ENCODE data around the gene ZSWIM1.
"Not testable (repeated sequence)": the region's sequence is repeated elsewhere in the genome, so short reads cannot be mapped to it uniquely, and the experiment has no call there.

The ZSWIM1 gene

GRCh38 chr20:45857114-45857881 lies 23.7 kb upstream of the ZSWIM1 start, which contains the start of the genes ACOT8 and ZSWIM3:
TSS of gene ACOT8 (minus strand) at chr20:45857392. CDS start at chr20:45857315, 77 bp downstream.
TSS of gene ZSWIM3 (plus strand) at chr20:45857614. CDS start at chr20:45857826, 212 bp downstream.
- peak; percentile 99 for DNase-seq

- DNase-seq = no peak
These were observed 23.2 kb upstream of the ZSWIM1 start for GRCh38 chr20:45857882-45858216.

GRCh38 chr20:45859916-45860315 lies 21.1 kb upstream of the ZSWIM1 start:
- DNase-seq = no peak

DNA sequence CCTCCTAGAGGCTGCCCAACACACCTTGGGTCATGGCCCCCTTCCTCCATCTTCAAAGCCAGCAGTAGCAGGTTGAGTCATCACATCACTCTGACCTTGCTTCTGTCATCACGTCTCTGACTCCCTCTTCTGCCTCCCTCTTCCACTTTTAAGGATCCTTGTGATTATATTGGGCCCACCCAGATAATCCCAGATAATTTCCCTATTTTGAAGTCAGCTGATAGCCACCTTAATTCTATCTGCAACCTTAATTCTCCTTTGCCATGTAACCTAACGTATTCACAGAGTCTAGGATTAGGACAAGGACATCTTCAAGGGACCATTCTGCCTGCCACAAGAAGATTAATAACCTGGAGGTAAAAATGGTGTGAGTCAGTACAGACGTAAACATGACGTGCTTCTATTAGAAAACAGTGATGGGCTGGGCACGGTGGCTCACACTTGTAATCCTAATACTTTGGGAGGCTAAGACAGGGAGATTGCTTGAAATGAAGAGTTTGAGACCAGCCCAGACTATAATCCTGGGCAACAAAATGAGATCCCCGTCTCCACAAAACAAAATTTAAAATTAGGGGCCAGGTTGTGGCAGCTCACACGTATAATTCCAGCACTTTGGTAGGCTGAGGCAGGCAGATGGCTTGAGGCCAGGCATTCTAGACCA lies 20.3 kb upstream of the ZSWIM1 start:
- no peak for DNase-seq

GRCh38 chr20:45861221-45862075 lies 19.6 kb upstream of the ZSWIM1 start:
- DNase-seq = peak; percentile 69

DNA sequence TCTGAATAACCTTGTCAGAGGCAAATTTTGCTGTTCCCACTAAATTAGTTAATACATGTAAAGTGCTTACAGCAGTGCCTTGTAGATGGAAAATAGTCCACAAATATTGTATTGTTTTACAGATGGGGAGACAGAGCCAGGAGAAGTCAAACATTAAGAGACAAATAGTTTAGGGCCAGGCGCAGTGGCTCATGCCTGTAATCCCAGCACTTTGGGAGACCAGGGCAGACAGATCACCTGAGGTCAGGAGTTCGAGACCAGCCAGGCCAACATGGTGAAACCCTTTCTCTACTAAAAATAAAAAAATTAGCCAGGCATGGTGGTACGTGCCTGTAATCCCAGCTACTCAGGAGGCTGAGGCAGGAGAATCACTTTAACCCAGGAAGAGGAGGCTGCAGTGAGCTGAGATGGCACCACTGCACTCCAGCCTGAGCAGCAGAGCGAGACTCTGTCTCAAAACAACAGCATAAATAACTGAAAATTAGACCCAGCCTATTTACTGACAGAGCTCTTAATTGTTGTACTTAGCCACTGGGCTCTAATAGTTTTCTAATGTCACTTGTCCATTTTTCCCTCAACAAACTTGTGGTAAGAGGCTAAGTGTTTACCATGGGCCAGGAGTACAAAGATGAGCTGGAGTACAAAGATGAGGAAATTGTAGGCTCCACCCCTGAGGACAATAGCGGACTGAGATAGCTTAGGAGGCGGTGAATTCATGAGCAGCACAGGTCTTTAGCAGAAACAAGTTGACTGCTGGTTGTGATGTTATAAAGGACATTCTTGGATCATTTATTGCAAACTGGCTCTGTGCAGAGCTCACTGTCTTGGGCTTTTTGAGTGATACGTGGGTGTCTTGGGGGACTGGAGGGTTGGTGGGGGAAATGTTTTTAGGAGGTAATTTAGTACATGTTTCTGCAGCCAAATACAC lies 17.2 kb upstream of the ZSWIM1 start:
- DNase-seq = no peak

DNA sequence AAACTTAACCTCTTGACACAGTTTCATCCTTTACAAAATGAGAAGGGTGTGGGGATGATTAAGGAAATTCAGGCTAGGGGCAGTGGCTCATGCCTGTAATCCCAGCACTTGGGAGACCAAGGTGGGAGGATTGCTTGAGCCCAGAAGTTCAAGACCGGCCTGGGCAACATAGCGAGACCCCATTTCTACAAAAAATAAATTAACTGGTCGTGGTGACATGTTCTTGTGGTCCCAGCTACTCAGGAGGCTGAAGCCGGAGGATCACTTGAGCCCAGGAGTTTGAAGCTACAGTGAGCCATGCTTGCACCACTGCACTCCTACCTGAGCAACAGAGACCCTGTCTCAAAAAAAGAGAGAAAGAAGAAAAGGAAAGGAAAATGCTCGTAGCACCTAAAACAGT lies 14.6 kb upstream of the ZSWIM1 start:
- DNase-seq = no peak

DNA sequence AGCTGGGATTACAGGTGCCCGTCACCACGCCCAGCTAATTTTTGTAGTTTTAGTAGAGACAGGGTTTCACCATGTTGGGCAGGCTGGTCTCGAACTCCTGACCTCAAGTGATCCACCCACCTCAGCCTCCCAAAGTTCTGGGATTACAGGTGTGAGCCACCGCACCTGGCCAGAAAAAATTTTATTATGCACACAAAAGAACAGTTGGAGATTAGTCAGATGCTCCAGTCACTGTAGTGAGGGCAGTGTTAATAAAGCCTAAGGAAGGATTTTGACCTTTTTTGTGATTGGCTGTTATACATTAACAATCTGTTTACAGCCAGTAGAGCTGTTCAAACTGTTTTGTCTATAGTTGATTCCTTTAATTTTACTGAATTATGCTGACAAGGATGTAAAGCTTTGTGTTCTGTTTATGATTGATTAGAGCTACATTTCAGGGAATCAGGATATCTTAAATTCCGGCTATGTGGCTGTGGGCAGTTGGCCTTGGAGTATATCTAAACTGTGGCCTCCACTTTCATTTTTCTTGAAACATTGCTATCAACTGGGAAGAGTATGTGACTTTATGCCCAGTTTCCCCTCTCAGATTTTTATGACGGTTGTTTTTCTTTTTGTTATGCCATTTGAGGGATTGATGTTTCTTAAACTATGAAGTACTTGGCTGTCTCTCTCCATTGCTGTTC lies 13.8 kb upstream of the ZSWIM1 start:
- DNase-seq = no peak

DNA sequence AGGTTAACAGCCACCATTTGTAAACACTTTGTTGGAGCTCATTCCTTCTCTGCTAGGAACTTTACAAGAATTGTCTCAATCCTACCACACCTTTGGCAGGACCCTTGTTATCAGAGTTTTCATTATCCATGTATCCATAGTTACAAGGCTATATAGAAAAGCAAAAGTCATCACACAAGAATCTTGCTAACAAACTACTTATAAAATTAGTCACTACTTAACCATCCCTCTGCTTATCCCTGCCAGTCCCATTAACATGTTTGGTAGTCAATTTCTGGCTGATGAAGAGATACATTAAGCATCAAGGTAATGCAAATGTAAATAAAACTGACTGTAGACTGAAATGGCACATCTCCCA lies 13.2 kb upstream of the ZSWIM1 start:
- DNase-seq = no peak

- DNase-seq = no peak
These were observed 8.4 kb upstream of the ZSWIM1 start for GRCh38 chr20:45872626-45873025.

- DNase-seq = no peak
These were observed 7.5 kb upstream of the ZSWIM1 start for GRCh38 chr20:45873409-45874103.

DNA sequence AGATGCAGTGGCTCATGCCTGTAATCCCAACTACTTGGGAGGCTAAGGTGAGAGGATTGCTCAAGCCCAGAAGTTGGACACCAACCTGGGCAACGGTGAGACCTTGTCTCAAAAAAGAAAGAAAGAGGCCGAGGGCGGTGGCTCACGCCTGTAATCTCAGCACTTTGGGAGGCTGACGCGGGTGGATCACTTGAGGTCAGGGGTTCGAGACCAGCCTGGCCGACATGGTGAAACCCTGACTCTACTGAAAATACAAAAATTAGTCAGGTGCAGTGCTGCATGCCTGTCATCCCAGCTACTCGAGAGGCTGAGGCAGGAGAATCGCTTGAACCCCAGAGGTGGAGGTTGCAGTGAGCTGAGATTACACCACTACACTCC lies 6.9 kb upstream of the ZSWIM1 start:
- DNase-seq = not testable (repeated sequence)

GRCh38 chr20:45874576-45874975 lies 6.5 kb upstream of the ZSWIM1 start:
- no peak for DNase-seq

DNA sequence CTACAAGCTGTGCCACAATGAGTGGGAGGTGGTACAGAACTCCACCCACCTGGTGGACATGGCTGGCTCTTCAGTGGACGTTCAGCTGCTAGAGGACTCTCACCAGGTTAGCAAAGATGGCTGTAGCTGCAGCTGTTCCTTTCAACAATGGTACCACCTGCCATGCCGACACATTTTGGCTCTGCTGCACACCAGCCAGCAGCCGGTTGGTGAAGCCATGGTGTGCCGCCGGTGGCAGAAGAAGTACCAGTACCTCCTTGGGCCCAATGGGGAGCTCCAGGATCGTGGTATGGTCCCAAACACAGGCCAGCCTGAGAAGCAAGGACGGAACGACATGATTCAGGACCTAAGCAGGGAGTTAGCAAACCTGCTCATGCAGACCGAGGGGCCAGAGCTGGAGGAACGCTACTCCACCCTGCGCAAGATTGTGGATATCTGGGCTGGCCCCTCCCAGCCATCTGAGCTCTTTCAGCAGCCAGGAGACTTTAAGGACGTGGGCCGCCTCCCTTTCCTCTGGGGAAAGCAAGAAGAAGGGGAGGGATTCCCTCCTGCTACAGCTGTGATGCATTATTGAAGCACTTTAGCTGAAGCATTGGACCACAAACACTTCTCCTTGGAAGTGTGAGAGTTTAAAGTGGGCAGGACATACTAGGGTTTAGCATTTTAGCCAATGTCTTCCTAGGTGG lies 2.8 kb upstream of the ZSWIM1 start:
- DNase-seq = no peak

- no peak for DNase-seq
These were observed 1.6 kb downstream of the ZSWIM1 start for GRCh38 chr20:45882469-45883099.

- no peak for DNase-seq
These were observed 2.1 kb downstream of the ZSWIM1 start for GRCh38 chr20:45883100-45883469.

DNA sequence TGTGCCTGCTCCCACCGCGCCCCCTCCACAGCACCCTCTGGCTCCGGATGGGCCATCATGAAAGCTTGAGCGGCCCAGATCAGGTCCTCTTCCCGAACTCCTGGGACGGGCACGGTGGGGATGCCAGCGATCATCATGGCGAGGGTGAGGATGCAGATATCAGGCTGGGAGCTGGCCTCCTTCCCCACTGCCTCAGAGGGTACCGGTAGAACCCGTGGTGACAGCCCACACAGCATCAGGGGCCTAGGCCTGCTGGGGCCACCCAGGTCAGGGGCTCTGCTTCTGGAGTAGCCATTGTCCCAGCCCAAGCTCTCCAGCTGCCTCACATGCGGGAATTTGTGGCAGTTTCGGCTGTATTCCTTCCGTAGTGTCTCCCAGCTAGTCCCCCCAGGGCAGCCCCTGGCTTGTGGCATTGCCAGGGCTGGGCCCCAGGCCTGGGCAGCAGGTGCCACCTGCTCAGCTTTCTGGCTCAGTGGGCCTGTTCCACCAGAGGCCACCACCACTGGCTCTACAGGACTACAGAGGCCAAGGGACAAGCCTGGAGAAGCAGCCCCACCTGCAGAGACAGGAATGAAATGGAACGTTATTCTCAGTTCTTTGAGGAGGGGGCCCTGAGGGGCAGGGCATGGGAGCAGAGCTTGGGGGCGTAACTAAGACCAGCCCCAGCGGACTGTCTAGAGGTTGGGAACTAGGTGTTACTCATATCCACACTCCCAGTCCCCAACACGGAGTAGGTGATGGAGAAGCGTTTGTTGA lies 5.7 kb downstream of the ZSWIM1 start:
- no peak for DNase-seq

GRCh38 chr20:45887346-45887715 lies 6.3 kb downstream of the ZSWIM1 start, which contains the start of gene SPATA25:
TSS of gene SPATA25 (minus strand) at chr20:45887622. CDS start at chr20:45887590, 32 bp downstream.
- no peak for DNase-seq

- no peak for DNase-seq
These were observed 7.7 kb downstream of the ZSWIM1 start for GRCh38 chr20:45888681-45889080.
